GM12892 (cell line): ENCODE data around the gene ICE1.
"Not testable (repeated sequence)": the region's sequence is repeated elsewhere in the genome, so short reads cannot be mapped to it uniquely, and the experiment has no call there.

Source experiments
- POLR2A ChIP-seq: IDR thresholded peaks from 2 replicates; pipeline ENCODE4 v1.6.1; 2011; ENCODE audit warnings: low read depth, low read length, control low read depth
- POLR2AphosphoS5 ChIP-seq: IDR thresholded peaks from 2 replicates; pipeline ENCODE4 v1.6.1; 2011; ENCODE audit warnings: low read depth, low read length, control low read depth

DNA sequence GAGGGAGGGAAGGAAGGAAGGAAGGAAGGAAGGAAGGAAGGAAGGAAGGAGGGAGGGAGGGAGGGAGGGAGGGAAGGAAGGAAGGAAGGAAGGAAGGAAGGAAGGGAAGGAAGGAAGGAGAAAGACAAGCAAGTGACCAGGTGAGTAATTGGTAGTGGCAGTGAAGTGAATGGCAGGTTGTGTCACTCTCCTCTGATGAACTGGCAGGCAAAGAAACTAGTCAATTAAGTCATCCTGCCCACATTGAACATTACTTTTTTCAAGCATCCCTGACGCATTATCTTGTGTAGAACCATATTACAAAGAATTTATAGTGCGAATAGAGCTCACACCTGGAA lies 70.4 kb downstream of the ICE1 start:
- not testable (repeated sequence) for TF ChIP-seq POLR2A, POLR2AphosphoS5
